ENCODE results near the gene LAMA3. TPM values are rescaled to one million over a fixed set of nuclear protein-coding genes. Genes with fewer than 3 reads are reported as not detected.

Gene LAMA3
- total and polyA plus RNA-seq, 2 donors (not counting 3 experiments of a cell fraction or from before 2014, with no cell fraction given): 2.6 to 12.3 TPM

DNA sequence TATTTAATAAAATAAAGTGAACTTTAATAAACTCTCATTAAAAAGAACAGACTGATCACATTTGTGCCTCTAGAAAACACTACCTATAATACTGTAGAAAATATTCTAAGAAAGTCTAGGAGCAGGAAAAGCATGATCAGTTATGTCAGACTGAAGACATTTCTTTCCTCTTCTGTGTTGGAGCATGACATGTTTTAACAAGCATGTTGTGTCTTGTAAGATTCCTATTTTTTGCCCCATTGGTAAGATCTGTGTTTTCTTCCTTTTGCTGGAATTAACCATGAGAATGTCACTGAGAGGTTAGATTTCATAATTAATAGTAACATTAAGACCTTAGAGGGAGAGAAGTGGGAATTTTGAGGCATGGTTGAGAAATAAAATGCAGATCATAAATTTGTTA, 27.7 kb downstream of the LAMA3 start:
- no peaks in the 10 kb centered on the region for H3K9me3 ChIP-seq (replicated peaks; ENCODE audit: control insufficient read depth, insufficient read depth, low read length)
- H3K27me3 ChIP-seq (ENCODE audit: control insufficient read depth in 2 of 2, insufficient read depth in 2 of 2, low read length in 2 of 2): no peaks in the 10 kb centered on the region
- POLR2A ChIA-PET: no interaction called here
- BruUV-seq (replicated peaks): no TSS peak
- H3K27ac ChIP-seq (ENCODE audit: insufficient read depth, low read depth, low read length): no peak overlapping the region
- FAIRE-seq (no peak), DNase-seq (ENCODE audit: low read depth, low spot score) (no peak)
- peaks cover 19% of the 10 kb centered on the region for H3K4me1 ChIP-seq (ENCODE audit: control insufficient read depth, extremely low read depth, insufficient read depth, low read length)
- no peaks in the 10 kb centered on the region for H3K36me3 ChIP-seq (ENCODE audit: control insufficient read depth in 2 of 2, extremely low read depth in 1 of 2, insufficient read depth in 2 of 2, low read length in 2 of 2)
- H3K9me1 ChIP-seq (replicated peaks; ENCODE audit: control insufficient read depth, extremely low read depth, insufficient read depth, low read length): no peaks in the 10 kb centered on the region
- intact Hi-C loops (cut with micrococcal nuclease) (loop anchor here (5.0 kb wide), 1 partner anchor 90 kb away; no protein-coding TSS in a partner anchor), dilution Hi-C loops (cut with MboI; ENCODE audit: extremely low pct_ligation_motif_present, low sequenced_read_pairs) (no loop called here)
- TF ChIP-seq EZH2 (IDR thresholded peaks at IDR 0.05; ENCODE audit: borderline replicate concordance, low read depth, low read length, severe bottlenecking): no peak
- TF ChIP-seq, protein P1, sequence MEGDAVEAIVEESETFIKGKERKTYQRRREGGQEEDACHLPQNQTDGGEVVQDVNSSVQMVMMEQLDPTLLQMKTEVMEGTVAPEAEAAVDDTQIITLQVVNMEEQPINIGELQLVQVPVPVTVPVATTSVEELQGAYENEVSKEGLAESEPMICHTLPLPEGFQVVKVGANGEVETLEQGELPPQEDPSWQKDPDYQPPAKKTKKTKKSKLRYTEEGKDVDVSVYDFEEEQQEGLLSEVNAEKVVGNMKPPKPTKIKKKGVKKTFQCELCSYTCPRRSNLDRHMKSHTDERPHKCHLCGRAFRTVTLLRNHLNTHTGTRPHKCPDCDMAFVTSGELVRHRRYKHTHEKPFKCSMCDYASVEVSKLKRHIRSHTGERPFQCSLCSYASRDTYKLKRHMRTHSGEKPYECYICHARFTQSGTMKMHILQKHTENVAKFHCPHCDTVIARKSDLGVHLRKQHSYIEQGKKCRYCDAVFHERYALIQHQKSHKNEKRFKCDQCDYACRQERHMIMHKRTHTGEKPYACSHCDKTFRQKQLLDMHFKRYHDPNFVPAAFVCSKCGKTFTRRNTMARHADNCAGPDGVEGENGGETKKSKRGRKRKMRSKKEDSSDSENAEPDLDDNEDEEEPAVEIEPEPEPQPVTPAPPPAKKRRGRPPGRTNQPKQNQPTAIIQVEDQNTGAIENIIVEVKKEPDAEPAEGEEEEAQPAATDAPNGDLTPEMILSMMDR (IDR thresholded peaks at IDR 0.05; ENCODE audit: extremely low read depth in 1 of 2, insufficient read depth in 1 of 2, low read depth in 1 of 2, low read length in 2 of 2): no peak
- TF ChIP-seq POLR2AphosphoS5 (IDR thresholded peaks at IDR 0.05; ENCODE audit: insufficient read depth, low read depth, low read length): no peak
- TF ChIP-seq JUN (IDR thresholded peaks at IDR 0.05; ENCODE audit: borderline replicate concordance, insufficient read depth, insufficient read length, low read depth): no peak
- TF ChIP-seq, protein P2, sequence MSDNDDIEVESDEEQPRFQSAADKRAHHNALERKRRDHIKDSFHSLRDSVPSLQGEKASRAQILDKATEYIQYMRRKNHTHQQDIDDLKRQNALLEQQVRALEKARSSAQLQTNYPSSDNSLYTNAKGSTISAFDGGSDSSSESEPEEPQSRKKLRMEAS (IDR thresholded peaks at IDR 0.05; ENCODE audit: insufficient read depth, insufficient read length): no peak
- TF ChIP-seq POLR2A (IDR thresholded peaks at IDR 0.05; ENCODE audit: low read depth, low read length): no peak
- TF ChIP-seq GATA2 (IDR thresholded peaks at IDR 0.05; ENCODE audit: insufficient read depth, insufficient read length, low read depth, low read length): no peak
- no peak for TF ChIP-seq FOS (IDR thresholded peaks at IDR 0.05; ENCODE audit: borderline replicate concordance, insufficient read depth, low read length)
- no peak for TF ChIP-seq MYC (IDR thresholded peaks at IDR 0.05; ENCODE audit: low read depth, low read length)
- no peak overlapping the region for H3K9ac ChIP-seq (replicated peaks; ENCODE audit: extremely low read depth, insufficient read depth, low read length)
- no peak overlapping the region for H2AFZ ChIP-seq (ENCODE audit: low read depth, low read length)
- H3K4me3 ChIP-seq (replicated peaks in 1 of 3; ENCODE audit: insufficient read depth in 1 of 3, low read depth in 1 of 3, low read length in 3 of 3): no peak overlapping the region
- no peaks in the 10 kb centered on the region for H3K79me2 ChIP-seq (ENCODE audit: control insufficient read depth, insufficient read depth, low read length)
- no peak overlapping the region for H3K4me2 ChIP-seq (ENCODE audit: insufficient read depth, low read length)
- CTCF ChIA-PET: no interaction called here
- no peaks in the 10 kb centered on the region for H4K20me1 ChIP-seq (replicated peaks; ENCODE audit: control insufficient read depth, extremely low read depth, insufficient read depth, low read length)

Measured in endothelial cell of umbilical vein (primary cell).